Measurements from ENCODE around the gene TAPT1.
A peak's percentile ranks its signal among the peaks of the same experiment; 100 is the strongest.

The TAPT1 gene

DNA sequence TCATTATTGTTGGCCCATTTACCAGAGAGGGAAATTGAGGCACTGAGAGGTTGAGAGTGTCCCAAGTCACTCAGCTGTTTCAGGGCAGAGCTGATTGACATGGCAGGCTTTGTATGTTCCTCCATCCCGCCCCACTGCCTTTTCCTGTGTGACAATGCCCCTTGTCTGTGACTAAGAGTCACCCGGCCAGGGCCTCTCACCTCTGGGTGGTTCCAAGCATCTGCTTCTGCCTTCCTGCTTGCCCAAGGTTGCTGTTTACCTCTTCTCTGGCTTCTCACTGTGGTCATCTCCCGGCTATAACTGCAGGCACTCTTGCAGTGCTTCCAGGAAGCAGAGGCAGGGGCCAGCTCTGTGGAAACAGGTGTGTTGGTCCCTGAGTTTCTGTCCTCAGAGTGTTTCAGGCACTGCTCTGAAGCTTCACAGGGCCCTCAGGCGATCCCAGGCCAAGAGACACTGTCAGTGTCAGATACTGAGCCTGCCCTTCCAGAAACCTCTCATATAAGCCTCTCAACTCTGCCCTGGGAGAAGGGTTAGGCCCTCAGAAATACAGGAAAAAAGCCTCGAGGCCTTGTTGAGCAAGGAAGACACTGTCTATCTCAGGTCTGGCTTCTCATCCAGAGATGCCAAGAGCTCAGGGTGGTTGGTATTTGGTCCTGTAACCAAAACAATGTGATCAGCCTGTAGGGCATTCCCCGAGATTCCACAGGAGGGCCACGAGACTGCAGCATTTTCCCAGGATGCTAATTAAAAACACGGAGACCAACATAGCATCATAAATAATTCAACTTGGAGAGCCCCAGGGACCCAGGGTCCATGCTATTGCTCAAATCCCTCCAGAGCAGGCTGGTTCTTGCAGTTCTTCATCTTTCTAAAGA is 100.5 kb downstream of the TAPT1 start:
- DNase-seq: no peak

DNA sequence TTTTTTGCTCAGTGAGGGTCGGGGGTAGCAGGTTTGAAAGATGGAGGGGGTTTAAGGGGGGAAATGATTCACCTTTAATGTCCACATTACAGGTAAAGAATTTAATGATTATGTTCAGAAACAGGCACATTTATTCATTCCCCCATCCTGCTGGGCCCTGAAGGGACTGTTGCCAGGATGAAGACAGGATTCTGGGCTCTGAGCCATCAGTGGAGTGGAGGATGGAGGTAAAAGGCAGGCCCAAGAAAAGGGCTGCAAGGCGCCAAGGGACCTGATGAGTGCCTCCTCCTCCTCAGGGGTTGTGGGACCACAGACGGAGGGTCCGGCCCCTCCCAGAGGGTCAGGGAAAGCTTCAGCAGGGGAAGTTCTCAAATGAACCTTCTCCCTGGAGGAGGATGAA is 102.0 kb downstream of the TAPT1 start:
- no peak for DNase-seq

DNA sequence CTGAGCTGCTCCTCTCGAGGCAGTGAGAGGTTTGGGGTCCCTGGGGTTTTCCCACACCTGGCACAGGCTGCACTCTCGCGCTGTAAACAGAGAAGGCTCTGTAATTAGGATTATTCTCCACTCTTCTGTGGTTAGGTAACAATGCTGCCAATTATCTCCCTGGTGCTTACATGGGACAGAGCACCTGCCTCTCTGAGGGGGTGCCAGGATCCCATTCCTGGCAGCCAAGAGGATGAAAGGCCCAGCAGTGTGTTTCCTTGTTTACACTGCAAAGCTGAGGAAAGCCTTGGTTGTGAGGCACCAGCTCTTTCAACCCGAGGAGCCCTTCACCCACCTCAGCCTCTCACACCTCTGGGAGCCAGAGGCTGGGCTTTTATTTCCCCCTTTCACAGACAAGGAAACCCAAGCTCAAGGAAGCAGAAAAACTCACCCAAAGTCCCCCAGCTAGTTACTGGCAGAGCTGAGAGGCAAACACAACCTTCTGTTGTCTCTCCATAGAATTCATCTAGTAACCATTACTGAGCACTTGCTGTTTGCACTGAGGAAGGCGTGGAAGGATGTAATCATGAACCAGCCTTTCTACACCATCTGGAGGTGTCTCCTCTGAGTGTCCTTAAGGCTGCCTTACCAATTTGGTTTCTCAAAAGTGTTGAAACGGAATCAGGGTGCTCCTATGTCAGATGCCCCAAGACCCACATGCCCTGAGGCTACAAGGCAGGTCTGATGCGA is 102.8 kb downstream of the TAPT1 start:
- peak; percentile 57 for DNase-seq

DNA sequence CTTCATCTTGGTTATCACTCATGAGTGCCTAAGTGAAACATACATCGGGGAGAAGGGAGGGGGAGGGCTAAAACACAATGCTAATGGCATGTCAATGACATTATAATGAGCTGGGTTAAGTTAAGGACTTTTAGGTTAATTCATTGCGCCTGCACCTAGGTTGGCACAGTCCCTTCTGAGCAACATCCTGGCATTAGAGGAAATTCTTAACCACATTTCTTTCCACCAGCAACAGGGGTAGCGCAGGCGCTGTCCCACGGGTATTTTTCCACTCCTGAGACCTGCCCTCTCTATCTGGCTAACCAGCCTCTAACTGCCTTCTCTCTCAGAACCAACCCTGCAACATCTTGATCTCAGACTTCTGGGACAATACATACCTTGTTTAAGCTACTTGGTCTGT is 103.5 kb downstream of the TAPT1 start:
- no peak for DNase-seq

DNA sequence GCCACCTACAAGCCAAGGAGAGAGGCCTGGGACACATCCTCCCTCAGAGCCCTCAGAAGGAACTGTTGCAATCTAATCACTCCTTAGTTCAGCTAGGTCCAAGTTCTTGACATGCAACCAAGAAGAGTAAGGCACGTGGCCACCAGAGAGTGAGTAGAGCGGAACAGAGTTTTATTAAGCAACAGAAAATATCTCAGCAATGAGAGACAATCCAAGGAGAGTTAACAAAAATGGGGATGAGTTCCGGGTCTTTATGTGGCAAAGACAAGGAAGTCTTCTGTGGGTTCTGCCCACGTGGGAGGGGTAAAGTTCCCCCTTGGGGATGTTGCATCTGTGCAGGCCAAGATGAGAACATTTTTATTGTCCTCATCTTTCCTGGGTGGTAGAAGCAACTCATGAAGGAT is 104.0 kb downstream of the TAPT1 start:
- DNase-seq: no peak

DNA sequence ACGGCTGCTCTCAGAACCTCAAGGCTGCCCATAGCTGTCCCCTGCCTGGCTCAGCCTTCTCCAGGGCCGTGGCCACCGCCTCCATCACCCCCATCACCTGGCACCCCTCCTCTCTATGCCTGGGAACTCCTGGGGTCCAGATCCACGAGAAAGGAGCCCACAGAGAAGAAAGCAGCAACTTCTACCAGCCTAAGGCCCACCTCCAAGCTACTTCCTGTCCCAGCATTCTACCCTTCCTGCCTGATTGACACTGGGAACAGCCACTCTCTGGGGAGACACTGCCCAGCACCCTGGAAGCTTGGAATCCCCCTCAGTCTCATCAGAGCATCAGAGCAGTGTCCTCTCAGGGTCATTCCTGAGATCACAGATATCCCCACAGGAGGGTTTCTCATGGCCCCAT is 105.6 kb downstream of the TAPT1 start:
- DNase-seq: no peak

DNA sequence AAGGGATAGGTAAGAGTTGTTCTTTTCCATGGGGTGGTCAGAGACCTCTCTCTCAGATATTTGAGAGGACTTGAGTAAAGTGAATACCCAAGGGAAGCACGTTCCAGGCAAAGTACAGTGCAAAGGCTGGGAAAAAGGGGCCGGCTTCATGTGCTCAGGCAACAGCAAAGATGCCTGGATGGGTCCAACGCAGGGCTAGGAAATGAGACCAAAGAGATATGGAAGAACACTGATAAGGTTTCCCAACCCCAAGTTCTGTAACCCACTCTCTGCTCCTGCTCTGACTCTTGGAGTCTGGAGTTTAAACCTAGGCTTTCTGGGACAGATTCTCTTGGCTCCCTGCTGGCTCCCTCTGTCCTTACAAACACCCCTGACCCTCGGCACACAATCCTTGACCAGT is 106.3 kb downstream of the TAPT1 start:
- DNase-seq: no peak

DNA sequence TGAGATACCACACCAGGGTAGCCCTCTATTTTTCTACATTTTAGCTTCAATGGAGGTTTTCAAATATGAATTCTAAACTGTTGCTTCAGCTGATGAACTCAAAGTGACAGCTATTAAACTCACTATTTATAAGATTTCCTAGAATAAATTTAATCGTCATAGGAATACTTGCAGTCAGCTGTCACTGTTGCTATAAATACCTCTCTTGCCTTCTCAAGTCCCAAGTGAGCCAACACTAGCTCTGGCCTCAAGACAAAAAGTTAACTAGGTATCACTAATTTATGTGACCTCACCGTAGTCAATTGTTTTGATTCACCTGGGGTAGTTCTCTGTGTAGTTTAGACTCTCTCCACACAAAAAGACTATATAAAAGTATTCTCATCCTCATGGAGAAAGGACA is 108.2 kb downstream of the TAPT1 start:
- DNase-seq: no peak

DNA sequence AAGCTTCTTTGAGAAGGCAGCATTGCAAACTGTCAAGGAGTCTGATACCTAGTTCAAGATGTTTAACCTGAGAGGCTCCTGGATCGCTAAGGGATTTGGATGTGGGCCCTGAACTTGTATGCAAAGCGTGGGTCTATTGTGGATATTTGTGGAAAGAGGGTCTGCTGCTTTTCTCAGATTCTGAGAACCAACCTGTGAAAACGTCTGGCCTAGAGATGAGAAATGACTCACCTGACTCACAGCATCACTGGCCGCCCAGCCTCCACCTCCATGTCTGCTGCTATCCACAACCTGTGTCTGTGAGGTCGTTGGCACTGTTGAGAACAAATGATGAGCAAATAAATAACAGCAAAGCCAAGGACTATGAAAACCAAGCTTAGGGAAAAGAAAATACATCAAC is 109.1 kb downstream of the TAPT1 start:
- no peak for DNase-seq

DNA sequence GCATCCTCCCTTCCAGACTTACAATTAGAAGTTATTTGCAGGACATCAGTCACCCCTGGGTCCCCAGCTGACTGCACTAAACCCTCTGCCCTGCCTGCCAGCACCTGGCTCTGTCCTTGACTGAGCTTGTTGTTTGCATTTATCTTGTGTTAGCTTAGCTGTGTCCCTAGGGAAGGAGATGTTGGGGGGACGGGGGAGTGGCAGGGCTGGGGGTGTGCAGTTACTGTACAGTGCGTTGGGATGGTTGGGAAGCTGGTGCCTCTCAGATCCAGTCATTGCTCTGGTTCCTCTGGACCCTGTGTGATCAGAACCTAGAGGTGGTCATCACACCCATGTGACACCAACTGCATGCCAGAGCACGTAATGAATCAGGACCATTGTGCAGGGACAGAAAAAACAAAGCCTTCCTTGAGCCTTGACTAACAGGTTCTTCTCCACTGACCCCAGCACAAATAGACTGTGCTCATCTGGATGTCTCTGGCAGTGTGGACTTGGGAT is 109.7 kb downstream of the TAPT1 start:
- DNase-seq: no peak

DNA sequence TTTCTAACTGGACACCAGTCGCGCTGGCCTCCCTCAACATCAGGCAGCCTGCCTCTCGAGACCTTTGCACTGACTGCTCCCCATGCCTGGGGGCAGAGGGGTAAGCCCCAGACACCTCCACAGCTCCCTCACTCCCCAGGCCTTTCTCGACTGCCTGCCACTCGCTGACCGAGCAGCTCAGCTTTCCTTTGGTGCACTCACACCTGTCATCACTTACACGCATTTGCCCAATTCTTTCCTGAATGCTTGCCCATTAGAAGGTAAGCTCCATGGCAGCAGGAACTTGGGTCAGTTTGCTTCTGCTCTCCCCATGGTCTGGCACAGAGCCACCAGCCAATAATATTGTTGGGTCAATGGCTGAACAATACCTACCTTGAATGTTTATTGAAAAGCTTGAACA is 110.3 kb downstream of the TAPT1 start:
- DNase-seq: no peak

DNA sequence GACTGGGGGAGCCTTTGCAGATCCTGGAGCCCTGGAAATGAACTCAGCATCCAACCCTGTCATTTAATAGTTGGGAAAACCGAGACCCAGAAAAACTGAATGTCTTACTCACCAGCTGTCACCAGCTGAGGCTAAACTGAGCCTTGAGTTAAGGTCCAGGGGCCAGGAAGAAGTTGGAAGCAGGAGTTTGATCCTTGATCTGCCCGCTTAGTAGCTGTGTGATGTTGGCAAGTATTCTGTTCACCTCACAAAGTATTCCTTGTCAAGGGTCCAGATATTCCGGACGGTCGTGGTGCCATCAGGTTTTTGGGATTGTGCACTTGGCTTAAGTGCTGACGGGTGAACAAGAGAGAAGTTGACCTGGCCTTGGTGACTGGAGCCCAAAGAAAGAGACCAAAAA is 111.7 kb downstream of the TAPT1 start:
- no peak for DNase-seq

DNA sequence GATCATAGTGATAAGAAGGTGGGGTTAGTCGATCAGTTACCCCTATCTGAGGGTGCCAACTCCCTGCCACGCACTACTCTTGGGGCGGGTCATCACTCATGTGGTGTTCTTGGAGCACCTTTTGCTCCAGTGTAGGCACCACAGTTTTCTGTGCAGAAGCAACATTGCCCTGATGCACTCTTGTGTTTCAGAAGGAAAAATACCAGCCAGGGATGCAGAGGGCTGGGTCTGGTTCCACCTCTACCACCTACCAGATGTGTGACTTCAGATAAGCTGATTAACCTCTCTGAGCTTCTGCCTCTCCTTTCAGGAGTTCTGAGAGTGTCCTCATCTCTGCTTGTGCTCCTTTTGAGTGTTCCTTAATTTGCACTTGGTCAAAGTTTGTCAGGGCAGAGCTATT is 112.5 kb downstream of the TAPT1 start:
- no peak for DNase-seq

DNA sequence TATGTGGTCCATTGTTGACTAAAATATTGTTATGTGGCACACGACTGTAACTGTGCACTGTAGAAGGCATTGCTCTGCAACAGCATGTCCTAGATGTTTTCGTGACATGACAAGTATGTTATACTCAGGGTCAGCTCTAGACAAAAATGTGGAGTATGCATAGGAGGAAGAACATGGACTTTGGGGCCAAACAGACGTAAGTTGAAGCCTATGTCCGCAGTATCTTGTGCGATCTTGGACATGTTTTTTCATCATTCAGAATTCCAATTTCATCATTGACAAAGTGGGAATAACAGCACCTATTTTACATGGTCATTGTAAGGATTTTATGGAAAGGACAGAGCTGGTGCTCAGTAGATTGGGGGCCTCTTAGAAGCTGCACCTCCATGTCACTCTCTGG is 114.7 kb downstream of the TAPT1 start:
- no peak for DNase-seq

DNA sequence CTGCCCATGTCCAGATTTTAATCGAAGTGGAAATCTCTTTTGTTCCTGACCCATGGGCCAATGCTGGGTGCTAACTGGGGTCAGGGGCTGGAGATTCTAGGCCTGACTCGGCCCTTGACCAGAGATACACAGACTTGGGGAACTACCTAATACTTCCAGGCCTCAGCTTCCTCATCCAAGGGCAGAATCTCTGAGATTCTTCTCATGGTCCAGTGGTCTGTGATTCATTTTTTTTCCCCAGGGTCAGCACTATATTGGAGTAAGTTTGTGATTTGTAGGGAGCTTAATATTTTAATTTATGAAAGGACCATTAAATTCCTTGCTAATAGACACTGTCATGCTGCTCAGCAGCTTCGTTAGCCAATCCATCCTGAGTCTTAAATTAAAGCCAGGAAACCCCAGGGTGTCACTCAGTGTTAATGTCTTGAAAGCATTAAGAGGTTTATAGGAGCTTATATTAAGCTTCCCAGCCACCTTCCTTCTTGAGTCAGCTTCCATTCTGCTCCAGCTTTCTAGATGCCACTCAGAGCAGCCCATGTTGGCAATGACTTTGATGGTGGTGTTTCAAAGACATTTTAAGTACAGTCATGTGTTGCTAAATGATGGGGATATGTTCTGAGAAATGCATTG is 115.5 kb downstream of the TAPT1 start:
- DNase-seq: no peak
